ENCODE data around the gene MATCAP1. TPM values are rescaled to one million over a fixed set of nuclear protein-coding genes. Genes with fewer than 3 reads are reported as not detected.

The MATCAP1 gene
- polyA plus RNA-seq, 1 of the 3 experiments (the other 2 are of a cell fraction) = 68.5 TPM

DNA sequence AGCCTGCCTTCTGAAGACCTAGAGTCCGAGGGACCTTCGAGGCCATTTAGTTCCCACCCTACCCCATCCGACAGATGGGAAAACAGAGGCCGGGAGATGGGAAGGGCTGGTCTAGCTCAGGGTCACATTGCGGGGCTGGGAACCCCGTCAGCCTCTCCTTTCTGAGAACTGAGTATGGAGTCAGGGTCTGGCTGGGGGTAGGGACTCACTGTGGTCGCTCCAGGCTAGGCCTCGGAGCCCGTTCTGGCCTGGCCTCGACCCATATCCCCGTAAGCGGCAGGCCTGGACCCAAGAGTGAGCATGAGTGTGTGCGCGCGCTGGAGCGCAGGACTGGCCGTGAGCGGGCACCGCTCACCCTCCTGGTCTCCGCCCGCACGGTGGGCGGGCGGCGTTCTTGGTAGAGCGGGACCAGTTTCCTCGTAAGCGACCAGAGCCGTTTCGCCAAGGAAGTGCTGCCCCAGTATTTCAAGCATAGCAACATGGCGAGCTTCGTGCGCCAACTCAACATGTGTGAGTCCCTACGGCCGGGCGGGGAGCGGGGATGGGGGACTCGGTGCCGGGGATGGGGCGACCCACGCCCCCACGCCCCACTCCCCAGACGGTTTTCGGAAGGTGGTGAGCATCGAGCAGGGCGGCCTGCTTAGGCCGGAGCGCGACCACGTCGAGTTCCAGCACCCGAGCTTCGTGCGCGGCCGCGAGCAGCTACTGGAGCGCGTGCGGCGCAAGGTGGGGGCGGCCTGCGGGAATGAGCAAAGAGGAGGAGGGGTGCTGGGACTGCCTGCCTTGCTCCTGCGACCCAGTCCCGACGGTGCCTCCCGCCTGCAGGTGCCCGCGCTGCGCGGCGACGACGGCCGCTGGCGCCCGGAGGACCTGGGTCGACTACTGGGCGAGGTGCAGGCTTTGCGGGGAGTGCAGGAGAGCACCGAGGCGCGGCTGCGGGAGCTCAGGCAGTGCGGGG, 18.4 kb downstream of the MATCAP1 start:
- Histone ChIP-seq H3K79me2 (ENCODE audit: insufficient read depth) (no peaks in the 10 kb centered on the region), H3K27me3 (ENCODE audit: insufficient read depth) (no peaks in the 10 kb centered on the region), H2AFZ (ENCODE audit: low read depth) (no peak overlapping the region), H3K4me3 (ENCODE audit: low read depth in 2 of 2, low read length in 1 of 2) (no peak overlapping the region; a peak in 1 of 4 replicates), H3K4me2 (no peak overlapping the region), H3K9me2 (no peaks in the 10 kb centered on the region), H3K27ac (ENCODE audit: low read depth in 2 of 2, low read length in 1 of 2) (no peak overlapping the region), H3K9me3 (no peaks in the 10 kb centered on the region), H3K9ac (no peak overlapping the region), H3K4me1 (ENCODE audit: control insufficient read depth in 1 of 2, insufficient read depth in 2 of 2, low read depth in 1 of 2, low read length in 1 of 2) (peaks cover 10 to 36% of the 10 kb centered on the region in 2 experiments; a peak in 2 of 4 replicates), H3K36me3 (replicated peaks in 1 of 2; ENCODE audit: control insufficient read depth in 1 of 2, insufficient read depth in 2 of 2, low read length in 1 of 2) (no peaks in the 10 kb centered on the region), H4K20me1 (ENCODE audit: insufficient read depth) (no peaks in the 10 kb centered on the region), H3F3A (replicated peaks; ENCODE audit: insufficient read depth) (peaks cover 17% of the 10 kb centered on the region)
- no peak for TF ChIP-seq RCOR1 (IDR thresholded peaks at IDR 0.05; ENCODE audit: low read length)
- TF ChIP-seq, protein P1, sequence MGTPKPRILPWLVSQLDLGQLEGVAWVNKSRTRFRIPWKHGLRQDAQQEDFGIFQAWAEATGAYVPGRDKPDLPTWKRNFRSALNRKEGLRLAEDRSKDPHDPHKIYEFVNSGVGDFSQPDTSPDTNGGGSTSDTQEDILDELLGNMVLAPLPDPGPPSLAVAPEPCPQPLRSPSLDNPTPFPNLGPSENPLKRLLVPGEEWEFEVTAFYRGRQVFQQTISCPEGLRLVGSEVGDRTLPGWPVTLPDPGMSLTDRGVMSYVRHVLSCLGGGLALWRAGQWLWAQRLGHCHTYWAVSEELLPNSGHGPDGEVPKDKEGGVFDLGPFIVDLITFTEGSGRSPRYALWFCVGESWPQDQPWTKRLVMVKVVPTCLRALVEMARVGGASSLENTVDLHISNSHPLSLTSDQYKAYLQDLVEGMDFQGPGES (IDR thresholded peaks at IDR 0.05; ENCODE audit: low read depth, low read length) = no peak
- TF ChIP-seq MEF2A (IDR thresholded peaks at IDR 0.05; ENCODE audit: borderline replicate concordance, low read depth) = no peak
- TF ChIP-seq MXI1 (IDR thresholded peaks at IDR 0.05; ENCODE audit: low read depth, low read length) = no peak
- TF ChIP-seq TAF1 (IDR thresholded peaks at IDR 0.05; ENCODE audit: borderline replicate concordance, low read depth, low read length) = no peak
- no peak for TF ChIP-seq FOSL2 (IDR thresholded peaks at IDR 0.05; ENCODE audit: borderline replicate concordance, low read depth)
- no peak for TF ChIP-seq RXRA (IDR thresholded peaks at IDR 0.05; ENCODE audit: borderline replicate concordance, low read depth)
- no peak for TF ChIP-seq FOXJ3 (CRISPR knock-in tag; IDR thresholded peaks at IDR 0.05)
- TF ChIP-seq SIN3A (IDR thresholded peaks at IDR 0.05; ENCODE audit: borderline replicate concordance, low read depth, low read length) = no peak
- no peak for TF ChIP-seq POLR2AphosphoS5 (IDR thresholded peaks at IDR 0.05; ENCODE audit: low read depth, low read length)
- TF ChIP-seq, protein P2, sequence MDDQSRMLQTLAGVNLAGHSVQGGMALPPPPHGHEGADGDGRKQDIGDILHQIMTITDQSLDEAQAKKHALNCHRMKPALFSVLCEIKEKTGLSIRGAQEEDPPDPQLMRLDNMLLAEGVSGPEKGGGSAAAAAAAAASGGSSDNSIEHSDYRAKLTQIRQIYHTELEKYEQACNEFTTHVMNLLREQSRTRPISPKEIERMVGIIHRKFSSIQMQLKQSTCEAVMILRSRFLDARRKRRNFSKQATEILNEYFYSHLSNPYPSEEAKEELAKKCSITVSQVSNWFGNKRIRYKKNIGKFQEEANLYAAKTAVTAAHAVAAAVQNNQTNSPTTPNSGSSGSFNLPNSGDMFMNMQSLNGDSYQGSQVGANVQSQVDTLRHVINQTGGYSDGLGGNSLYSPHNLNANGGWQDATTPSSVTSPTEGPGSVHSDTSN (IDR thresholded peaks at IDR 0.05) = no peak
- no peak for TF ChIP-seq SMC3 (IDR thresholded peaks at IDR 0.05; ENCODE audit: low read depth, low read length)
- no peak for TF ChIP-seq ELF1 (IDR thresholded peaks at IDR 0.05)
- TF ChIP-seq CHD2 (IDR thresholded peaks at IDR 0.05; ENCODE audit: low read length, partially characterized antibody) = no peak
- WGBS (ENCODE audit: low lambda C conversion rate) = 96% methylated on average over 63 of the region's 85 CpGs
- DNase-seq = no peak
- CTCF ChIA-PET = interaction anchor here (0.8 to 2.6 kb wide), 3 partner anchors 10 to 14 kb away, joined by 3 to 11 read pairs (median 3); no protein-coding TSS in a partner anchor
- POLR2A ChIA-PET = interaction anchor here (3.9 kb wide), 1 partner anchor 9 kb away, joined by 37 read pairs; no protein-coding TSS in a partner anchor

Data from SK-N-SH (cell line).